ENCODE results near the gene MPV17L2.
A peak's percentile ranks its signal among the peaks of the same experiment; 100 is the strongest.

MPV17L2 gene

DNA sequence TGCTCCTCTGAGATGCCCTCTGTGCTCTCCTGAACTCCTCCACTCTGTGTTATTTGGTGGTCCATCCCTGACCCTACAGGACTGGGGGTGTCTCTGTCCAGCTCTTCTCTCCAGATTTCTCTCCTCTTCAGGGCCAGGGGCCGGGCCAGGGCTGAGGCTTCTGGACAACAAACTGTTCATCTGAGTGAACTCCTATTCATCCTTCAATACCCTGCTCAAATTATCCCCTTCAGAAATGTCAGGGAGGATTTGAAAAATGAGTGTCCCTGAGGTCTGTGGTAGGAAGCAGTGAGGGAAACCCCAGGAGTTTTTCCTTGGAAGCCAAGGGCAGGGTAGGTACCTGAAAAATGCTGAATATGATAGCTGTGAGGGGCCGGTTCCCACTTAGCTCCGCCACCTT, 25.6 kb downstream of the MPV17L2 start:
- no peak for DNase-seq (ENCODE audit: low spot score)

DNA sequence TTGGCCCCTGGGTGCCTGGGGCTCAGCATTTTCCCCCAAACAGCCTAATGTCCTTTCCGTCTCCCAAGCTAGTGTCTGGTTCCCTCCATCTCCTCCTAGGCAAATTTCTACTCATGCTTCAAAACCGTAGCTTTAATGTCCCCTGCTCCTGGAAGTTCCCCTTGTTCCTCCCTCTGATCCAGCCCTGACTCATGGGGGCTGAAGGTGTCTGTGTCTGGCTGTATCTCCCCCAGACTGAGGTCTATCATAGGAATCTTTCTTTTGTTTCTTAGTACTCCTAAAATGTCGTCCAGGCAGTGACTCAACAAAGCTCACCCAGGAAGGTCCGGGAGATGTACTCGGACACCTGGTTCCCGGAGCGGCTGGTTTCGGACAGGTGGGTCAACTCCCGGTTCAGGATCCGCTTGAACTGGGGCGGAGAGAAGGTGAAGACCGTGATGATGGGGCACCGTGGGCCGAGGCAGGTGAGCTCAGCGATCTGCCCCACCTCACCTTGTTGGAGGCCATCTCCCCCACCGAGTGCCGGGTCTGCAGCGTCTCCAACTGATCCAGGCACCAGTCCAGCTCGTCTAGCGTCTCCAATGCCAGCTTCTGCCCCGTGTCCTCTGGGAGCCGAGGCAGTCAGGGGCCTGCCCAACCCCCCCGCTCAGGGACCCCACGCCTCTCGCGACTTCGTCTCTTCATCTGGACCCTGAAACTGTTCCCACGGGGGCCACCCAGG, 27.1 kb downstream of the MPV17L2 start:
- DNase-seq (ENCODE audit: low spot score): no peak

DNA sequence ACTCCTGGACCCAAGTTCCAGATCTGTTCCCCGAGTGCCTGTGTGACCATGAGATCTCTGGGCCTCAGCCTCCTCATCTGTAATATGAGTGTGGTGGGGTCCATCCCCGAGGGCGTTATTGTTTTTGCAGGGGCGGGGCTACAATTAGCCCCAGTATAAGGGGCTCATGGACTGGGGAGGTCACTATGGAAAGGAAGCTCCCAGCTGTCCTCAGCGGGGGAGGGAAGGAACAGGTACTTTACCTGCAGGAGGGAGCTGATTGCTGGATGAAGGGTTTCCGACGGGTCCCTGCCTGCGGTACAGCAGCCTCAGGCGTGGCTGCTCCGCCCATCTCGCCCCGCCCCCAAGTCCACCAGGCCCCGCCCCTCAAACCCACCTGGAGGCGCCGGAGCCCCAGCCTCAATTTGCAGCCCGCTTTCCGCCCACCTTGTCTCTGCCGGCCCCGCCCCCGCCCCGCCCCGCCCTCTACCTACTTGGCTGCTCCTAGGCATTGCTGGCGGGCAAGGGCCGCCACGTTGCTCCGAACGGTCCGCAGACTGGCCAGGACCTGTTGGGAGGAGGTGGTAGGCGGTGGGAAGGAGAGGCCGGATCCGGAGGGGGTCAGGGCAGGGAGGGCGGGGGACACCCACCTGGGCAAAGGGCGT, 27.7 kb downstream of the MPV17L2 start:
- DNase-seq (ENCODE audit: low spot score): no peak

DNA sequence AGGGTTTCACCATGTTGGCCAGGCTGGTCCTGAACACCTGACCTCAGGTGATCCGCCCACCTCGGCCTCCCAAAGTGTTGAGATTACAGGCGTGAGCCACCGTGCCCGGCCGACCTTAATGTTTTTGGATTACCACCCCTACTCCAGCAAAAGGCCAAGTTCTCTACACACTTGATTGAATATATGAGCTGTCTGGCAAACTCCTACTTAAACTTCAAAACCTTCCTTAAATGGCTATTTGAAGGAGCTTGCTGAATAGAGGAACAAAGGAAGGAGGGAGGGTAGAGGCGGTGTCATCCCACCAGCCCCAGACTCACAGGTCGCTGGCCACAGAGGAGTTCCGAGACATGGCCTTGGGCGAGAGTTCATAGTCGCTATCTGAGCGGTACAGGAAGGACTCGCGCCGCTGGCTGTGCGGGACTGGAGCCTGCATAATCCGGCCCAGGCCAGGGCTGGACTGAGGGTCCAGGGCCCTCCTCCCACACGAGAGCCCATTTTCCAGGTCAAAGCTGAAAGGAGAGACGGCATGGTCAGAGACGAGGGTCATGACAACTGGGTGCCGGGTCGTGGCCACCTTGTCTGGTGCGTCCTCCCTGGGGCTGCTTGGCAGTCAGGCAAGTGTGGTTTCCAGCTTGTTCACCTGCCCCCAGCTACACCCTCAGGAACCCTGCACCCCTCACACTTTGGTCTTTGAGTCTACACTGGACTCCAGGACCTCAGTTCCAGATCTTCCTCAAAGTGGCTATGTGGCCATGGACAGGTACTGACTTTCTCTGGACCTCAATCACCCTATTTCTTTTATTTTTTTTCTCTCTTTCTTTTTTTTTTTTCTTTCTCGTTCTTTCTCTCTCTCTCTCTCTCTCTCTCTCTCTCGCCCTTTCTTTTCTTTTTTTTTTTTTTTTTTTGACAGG, 29.1 kb downstream of the MPV17L2 start:
- DNase-seq (ENCODE audit: low spot score): no peak

DNA sequence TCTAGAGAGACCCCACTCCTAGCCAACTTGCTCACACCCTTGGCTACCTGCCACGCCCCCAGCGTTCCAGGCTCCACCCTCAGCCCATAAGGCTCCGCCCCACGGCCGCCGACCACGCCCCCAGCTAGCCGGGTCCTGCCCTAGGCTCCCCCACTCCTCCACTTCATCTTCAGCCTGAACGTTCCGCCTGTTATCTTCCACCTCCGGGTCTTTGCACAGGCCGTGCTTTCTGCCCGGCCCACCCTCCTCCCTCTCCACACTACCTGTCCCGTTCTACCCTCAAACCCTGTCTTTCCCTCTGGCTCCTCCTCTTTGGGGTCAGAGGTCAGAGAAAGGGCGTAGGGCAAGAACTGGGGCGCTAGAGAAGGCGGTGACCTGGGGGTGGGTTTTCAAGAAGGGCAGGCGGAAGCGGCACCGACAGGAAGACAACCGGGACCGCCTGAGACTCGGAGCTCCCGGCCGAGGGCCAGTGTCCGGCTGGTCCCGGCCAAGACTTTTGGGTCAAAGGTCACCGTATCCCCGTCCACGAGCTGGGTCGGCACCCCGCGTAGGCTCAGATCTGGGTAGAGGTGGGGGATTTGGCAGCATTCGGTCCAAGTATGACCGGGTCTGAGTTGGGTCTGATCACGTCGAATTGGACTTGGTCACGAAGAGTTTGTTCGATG, 31.0 kb downstream of the MPV17L2 start:
- DNase-seq (ENCODE audit: low spot score): no peak

DNA sequence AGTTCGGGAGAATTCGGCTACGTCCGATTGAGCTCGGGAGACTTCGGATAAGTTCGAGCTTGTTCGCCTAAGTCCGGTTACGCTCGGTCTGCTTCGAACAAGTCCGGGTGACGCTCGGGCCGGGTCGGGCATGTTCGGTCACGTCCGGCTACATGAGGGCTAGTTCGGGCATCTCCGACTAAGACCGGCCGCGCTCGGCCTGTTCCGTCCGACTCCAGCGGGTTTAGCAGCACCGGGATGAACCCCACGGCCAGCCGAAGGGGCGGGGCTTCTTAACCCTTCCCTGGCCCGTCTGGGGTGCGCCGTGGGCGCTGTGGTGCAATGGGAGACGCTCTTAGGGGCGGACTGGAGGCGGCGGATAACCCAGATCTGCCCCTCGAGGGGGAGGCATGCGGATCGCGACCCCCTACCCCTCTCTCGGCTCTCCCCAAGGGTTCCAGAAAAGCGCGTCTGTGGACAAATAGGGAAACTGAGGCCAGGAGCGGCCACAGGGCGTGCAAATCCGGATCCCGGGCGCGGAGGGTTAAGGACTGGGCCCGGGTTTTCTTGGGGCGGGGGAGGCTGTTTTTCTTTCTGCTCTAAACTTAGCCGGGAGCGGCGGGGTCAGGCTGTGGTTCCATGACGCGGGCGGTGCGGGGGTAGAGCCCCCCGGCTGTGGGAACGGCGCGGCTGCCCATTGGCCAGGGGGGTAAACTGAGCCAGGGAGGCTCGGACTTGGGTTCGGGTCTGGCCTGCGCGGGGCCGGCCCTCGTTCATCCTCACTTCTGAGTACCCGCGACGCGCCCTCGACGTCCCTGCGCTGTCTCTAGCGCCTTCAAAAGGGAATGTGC, 31.7 kb downstream of the MPV17L2 start:
- peak; percentile 97 for DNase-seq (ENCODE audit: low spot score)

DNA sequence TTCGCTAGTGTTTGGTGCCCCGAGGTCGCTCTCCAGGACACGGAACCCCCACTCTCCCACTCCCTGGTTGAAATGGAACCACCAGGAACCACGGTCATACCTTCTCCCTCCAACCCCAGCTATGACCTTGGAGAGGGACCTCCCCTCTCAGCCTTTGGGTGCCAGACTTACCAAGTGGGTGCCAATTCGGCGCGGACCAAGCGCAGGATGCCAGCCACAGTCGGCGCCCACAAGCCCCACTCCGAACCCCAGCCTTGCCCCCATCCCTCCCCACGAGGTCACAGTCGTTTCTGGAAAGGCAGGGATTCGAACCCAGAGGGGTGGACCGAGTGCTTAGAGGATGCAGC, 32.3 kb downstream of the MPV17L2 start:
- no peak for DNase-seq (ENCODE audit: low spot score)

DNA sequence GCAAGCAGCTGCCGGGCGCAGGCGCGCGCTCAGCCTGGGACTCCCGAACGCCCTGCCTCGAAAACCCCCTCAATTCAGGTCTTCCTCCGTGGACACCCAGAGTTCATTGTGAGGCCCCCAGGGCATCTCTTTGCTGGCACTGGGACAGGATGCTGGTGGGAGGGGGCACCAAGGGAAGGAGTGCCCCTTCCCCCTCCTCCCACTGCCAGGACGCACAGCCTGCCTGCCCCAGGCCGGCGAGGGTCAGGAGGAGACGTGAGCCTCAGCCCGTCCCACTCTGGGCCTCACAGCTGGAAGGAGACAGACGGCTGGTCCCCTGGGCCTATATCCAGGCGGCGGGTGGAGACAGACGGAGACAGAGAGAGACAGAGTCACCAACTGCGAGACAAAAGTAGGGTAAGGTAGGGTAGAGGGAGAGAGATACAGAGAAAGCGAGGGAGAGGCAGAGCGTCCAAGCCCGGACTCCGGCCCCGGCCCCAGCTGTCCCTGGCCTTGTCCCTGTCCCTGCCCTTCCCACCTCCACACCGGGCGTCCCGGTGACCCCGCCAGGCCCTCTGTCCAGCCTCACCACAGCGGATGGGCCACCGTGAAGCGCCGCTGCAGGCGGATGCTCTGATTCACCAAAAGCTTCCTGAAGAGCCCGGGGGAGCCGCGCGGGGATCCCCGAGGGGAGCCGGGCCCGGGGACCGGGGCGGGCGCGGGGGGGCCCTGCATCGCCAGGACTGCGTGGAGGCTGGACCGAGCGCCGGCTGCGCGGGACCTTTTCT, 32.9 kb downstream of the MPV17L2 start, which contains the start of gene PDE4C:
Gene PDE4C, minus strand, starts transcription at position 737 of the 767 bp plus-strand sequence. Its CDS starts 23 bp downstream, at position 714.
- no peak for DNase-seq (ENCODE audit: low spot score)

DNA sequence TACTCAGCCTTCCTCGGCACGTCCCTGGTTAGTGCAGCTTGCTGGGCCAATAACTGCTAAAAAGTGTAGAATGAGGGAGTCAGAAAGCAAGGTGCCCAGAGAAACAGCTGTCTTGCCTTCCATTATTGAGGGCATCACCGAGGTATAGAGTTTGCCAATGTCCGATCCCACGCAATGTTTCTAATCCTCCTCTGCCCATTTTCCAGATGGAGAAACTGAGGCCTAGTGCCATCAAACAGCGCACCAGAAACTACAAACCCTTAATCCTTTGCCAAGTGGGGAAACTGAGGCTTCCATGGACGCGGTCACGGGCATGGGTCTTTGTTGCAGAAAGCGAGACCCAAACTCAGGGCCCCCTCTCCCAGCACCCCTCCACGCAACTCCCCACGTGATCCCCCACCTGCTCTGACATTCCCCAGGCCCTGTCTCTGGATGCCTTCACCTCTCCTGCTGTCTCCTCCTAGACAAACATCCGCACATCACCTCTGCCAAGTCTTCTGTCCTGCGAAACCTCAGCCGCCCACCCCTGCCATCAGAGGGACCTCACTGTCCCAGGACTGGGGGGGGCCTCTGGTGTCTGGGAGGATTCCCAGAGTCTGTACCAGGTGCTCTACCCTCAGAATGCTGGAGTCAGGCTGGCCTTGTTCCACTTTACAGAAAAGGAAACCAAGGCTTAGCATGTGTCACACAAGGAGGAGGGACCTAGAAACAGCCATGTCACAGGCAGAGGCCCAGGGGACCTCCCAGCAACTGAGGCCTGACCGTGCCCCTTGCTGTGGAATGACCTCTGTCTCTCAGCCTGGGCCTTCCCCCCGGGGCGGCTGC, 34.1 kb downstream of the MPV17L2 start:
- DNase-seq (ENCODE audit: low spot score): no peak

DNA sequence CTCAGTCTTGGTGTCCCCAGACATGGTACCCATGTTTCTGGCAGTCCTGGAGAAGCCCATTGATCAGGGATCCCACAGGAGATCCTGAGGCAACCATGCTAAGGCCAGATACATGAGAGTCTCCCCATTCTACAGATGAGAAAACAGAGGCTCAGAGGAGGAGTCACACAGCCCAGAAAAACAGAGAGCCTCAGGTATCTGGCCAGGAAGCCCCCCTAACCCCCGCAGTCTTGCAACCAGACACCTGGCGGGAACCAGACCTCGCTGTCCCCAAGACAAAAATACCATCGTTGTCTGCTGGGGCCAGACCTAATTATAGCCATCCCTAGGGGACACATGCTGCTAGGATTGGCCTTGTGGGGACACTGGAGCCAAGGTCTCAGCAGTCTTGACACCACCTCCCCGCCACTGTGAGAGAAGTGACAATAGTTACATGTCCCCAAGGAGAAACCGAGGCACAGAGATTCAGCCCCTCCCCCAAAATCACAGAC, 34.8 kb downstream of the MPV17L2 start:
- DNase-seq (ENCODE audit: low spot score): no peak

DNA sequence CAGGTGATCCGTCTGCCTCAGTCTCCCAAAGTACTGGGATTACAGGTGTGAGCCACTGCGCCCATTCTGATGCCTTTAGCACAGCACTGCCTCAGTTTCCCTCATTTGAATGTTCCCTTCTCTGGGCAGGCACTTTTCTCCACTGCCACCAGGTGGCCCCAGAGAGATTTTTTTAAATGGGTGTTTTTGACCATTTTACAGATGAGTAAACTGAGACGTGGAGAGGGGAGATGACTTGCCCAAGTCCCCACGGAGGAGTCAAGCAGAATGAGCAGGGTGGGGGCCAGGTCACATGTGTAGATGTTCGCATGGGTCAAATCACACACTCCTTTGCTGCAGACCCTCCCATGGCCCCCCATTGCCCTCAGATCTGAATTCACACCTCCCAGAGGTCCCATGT, 36.5 kb downstream of the MPV17L2 start:
- no peak for DNase-seq (ENCODE audit: low spot score)

DNA sequence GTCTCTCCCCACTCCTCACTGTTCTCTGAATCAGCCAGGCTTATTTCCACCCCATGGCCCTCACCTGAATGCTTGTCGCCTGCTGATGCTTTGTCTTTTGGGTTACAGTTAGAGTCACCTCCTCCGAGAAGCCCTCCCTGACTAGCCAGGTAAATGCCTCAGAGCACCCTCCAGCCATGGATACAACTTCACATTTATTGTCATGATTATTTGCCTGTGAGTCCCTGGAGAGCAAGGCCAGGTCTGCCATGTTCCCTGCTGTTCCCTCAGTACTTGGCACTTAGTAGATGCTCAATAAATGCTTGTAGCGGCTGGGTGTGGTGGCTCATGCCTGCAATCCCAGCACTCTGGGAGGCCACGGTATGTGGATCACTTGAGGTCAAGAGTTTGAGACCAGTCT, 36.9 kb downstream of the MPV17L2 start:
- DNase-seq (ENCODE audit: low spot score): no peak

DNA sequence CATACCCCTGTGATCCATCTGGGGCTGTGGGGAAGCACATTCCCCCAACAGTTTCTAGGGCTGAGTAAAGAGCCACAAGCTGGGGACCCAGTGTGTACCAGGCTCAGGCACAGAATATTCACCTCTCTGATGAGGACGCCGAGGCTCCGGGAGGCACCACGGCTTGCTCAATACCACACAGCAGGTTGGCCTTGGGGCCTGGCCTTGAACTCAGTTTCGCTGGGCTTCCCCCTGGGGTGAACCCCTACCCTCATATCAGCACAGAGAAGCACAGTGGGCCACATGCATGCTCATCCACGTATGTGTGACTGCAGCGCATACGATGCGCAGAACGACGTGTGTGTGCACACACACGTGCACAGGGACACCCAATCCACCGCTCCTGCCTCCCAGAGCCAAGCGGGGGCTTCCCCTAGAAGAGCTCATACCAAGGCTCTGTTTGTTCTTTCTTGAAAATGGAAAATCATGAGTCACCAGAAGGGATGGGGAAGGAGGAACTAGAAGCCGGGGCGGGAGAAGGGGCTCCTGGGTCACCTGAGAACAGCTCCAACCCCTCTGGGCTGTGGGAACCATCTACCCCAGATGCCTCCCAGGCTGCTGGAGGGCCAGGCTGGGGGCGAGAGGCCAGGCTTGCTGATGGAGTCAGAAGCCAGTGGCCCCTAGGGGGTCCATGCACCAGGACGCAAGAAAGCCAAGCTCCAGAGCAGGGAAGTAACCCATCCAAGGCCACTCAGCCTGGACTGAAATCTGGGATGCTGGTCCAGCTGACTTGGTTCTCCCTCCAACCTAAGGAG, 38.1 kb downstream of the MPV17L2 start:
- DNase-seq (ENCODE audit: low spot score): no peak

DNA sequence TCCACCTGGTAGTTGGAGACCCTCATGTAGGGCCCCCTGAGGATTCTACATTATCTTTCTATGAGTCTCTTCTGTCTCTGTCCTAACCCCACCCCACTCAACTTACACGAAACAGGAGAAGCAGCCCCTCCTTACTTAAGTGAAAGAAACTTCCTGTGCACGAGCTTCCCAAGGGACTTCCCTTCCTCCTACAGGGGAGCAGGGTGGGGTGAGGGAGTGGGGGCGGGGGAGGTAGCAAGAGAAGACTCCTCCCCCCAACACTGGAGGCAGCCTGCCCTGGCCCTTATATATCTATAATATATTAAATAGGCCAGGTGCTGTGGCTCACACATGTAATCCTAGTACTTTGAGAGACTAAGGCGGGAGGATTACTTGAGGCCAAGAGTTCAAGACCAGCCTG, 38.8 kb downstream of the MPV17L2 start:
- no peak for DNase-seq (ENCODE audit: low spot score)

DNA sequence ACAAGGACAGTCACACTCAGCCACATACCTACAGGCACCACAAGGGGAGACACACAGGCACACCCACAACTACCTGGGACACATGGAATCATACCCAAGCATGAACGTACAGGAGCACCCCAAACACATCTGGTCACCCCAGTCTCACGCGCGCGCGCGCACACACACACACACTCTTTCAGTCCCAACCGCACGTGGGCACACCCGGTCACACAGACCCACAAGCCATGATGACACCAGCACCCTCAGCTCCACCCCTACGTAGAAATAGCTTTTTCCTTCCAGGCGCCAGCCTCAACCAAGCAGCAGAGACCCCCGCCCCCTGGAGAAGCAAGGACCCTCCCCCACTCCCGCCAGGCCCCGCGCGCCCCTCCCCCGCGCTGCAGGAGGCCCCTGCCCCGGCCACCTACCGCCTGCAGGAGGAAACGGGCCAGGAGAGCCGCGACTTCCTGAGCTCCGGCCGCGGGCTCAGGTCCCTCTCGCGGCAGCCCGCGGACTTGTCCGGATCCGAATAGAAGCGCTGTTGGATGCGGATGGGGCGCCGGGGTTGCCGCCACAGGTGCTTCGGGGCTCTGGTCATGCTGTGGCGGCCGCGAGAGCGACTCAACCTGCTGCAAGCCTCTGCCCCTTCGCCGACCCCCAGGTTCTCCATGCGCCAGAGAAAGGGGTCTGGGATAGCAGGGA, 39.7 kb downstream of the MPV17L2 start:
- DNase-seq (ENCODE audit: low spot score): no peak

DNA sequence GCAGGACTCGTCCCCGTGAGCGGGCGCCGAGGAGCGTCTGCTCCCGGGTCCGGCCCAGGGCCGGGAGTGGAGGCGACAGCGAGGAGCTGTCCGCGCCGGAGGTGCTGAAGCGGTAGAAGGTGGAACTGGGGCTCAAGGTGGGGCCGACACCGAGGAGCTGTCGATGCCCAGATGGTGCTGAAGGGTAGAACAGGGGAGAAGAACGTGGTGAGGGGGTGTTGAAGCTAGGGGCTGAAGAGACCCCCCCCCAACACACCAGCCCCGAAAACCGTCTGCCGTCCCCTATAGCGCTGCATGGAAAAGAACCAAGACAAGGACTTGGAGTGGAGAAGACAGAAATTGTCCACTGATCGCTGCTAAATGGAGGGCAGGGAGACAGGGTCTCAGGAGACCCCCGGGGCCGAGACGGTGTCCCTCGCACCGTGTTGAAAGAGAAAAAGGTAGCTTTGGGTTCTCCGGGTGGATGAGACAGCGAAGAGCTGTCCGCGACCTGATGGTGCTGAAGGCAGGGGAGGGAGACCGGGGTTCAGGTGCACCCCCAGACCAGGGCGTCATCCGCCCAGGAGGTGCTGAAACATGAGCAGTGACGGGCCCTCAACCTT, 40.3 kb downstream of the MPV17L2 start:
- no peak for DNase-seq (ENCODE audit: low spot score)

DNA sequence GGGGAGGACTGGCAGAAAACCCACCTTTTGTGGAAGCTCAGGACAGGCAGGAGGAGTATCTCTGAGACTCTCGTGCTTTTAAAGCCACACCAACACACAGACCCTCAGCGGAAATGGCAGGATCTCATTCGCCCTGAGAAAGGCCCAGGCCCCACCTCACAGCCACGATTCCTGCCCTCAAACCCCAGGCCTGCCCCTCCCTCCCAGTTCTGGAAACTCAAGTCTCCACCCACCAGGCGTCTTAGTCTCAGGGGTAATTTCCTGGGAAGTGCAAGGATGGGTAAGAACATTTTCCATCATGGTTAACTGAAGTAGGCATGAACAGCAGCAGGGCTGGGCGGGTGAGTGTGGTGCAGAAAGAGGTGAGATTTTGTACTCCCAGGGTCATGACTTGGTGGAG, 41.2 kb downstream of the MPV17L2 start:
- DNase-seq (ENCODE audit: low spot score): no peak

DNA sequence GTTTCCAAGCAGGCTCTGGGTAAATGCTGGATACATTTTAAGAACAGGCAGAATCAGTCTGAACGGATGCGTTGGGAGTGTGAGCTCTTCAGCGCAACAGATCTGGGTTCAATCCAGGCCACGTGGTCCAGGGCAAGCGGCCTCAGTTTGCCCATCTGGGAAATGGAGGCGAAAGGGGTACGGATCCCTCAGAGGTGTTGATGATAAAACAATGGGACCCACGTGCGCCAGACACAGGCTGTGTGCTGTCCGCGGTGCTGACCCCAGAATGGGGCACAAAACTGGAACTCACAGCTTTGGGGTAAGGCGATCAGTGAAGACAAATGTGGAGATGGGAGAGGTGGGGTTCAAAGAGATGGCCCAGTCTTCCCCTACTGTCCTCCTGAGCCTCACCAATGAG, 46.3 kb downstream of the MPV17L2 start:
- no peak for DNase-seq (ENCODE audit: low spot score)
